Natural killer cell treated with Interleukin-12 subunit alpha and Interleukin-12 subunit beta and Interleukin-15 and Interleukin-18, amount 100 ng/mL, for 72 hours (primary cell): ENCODE data around the gene SEPTIN3. TPM values are rescaled to one million over a fixed set of nuclear protein-coding genes. Genes with fewer than 3 reads are reported as not detected.
"Not testable (repeated sequence)": the region's sequence is repeated elsewhere in the genome, so short reads cannot be mapped to it uniquely, and the experiment has no call there.

ENCODE experiments used
- ATAC-seq, 2 donors: fragments of 150-1000 bp; cut with Tn5 transposase in 1 of 2; sonication (Bioruptor Pico), chemical (Tn5 transposase) in 1 of 2; 2 replicates each; pipeline ENCODE4 v1.10.0; 2021
- DNase-seq: peaks from one replicate; pipeline ENCODE4 v3.0.0; 2022; ENCODE audit warnings: low spot score
- H3K27ac Mint-ChIP-seq, 2 donors: 1 replicate in 1 of 2; 2 replicates in 1 of 2; pipeline ENCODE4 v1.8.0; 2022; ENCODE audit warnings: mixed read lengths in 2 of 2, mild to moderate bottlenecking in 1 of 2, moderate library complexity in 1 of 2
- H3K27me3 Mint-ChIP-seq, 2 donors: 1 replicate in 1 of 2; 2 replicates in 1 of 2; pipeline ENCODE4 v1.8.0; 2022; ENCODE audit warnings: mixed read lengths in 2 of 2
- H3K36me3 Mint-ChIP-seq: one replicate; pipeline ENCODE4 v1.8.0; 2022; ENCODE audit warnings: mixed read lengths
- H3K4me1 Mint-ChIP-seq, 2 donors: 1 replicate in 1 of 2; 2 replicates in 1 of 2; pipeline ENCODE4 v1.8.0; 2022; ENCODE audit warnings: low read depth in 2 of 2, mixed read lengths in 2 of 2, mild to moderate bottlenecking in 1 of 2
- H3K4me3 Mint-ChIP-seq: one replicate; pipeline ENCODE4 v1.8.0; 2022; ENCODE audit warnings: mixed read lengths
- H3K9me3 Mint-ChIP-seq: 2 replicates; pipeline ENCODE4 v1.8.0; 2022; ENCODE audit warnings: mixed read lengths
- total RNA-seq, 2 donors: library from RNA; stranded (reverse); gene quantifications; one replicate each; pipeline ENCODE4 v1.2.3, GENCODE V29; 2022

SEPTIN3 gene
- total RNA-seq, 2 donors from 2014 or later, result 0.14 to 0.25 TPM

DNA sequence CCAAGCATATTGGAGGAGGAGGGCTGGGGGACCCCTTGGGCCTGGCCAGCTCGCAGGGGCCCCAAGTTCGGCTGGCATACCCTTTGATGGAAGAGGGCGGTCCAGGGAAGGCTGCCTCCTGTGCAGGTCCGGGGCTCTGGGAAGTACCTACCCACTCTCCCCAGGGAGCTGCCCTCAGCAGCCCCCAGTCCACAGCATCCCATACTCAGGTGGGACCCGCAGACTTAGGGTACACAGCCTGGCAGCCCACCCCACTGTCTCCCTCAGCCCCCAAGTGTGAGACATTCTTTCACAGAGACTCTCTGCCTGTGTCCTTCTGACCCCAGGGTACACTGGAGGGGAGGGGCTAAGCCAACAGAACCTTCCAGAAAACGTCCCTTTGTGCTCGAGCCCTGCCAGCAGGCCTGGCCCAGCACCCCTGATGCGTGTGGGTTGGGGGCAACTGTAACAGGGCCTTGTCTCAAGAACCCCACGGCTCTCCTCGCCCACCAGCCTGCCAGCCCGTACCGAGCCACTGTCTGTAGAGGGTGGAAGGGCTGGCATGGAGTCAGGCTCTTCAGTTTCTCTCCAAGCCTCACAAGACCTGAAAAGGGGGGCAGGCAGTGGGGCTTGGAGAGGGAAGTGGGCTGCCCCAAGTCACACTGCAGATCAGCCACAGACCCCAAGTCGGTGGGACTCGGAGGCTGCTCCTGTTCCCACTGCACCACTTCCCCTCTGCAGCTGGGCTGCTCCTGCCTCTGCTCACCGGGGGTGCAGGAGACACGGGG lies 35.6 kb upstream of the SEPTIN3 start:
- Mint-ChIP-seq H3K36me3 (no peaks in the 10 kb centered on the region), H3K9me3 (no peaks in the 10 kb centered on the region), H3K4me1 (peaks cover 0 to 2% of the 10 kb centered on the region in 2 donors), H3K4me3 (no peak overlapping the region), H3K27me3 (no peaks in the 10 kb centered on the region), H3K27ac (no peak overlapping the region)
- DNase-seq (no peak), ATAC-seq (peak in 1 of 2 donors; percentile 9)

DNA sequence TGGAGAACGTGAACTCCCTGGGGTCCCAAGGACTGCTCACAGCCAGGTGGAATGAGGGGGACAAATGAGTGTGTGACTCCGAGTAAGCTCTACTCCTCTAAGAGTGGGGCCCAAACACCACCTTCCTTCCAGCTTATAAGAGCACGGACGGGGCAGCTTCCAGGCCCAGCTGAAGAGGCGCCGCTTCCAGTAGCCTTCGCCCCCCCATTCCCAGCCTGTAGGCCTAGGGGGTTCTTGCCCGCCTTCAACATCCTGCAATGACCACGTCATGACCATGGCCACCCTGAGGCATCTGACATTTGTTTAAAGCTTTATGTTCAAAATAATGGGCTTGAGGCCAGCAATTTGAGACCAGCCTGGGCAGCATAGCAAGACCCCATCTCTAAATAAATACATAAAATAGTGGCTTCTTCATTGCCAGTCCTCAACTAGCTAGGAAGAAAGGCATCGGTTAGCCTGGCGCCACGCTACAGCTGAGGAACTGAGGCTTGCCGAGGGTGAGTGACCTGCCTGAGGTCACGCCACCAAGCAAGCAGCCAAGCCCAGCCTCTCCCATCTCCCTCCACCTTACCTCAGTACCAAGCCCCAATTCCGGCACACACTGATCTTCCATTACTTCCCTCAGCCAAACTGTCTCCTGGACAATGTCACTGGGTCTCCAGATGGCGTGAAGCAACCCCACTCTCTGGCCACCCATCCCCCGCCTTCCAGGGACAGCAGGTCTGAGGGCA lies 34.8 kb upstream of the SEPTIN3 start:
- no peak for ATAC-seq
- no peak overlapping the region for H3K4me3 Mint-ChIP-seq
- no peak for DNase-seq
- peaks cover 3 to 5% of the 10 kb centered on the region in 2 donors for H3K4me1 Mint-ChIP-seq
- no peaks in the 10 kb centered on the region for H3K36me3 Mint-ChIP-seq
- no peaks in the 10 kb centered on the region for H3K9me3 Mint-ChIP-seq
- no peak overlapping the region for H3K27ac Mint-ChIP-seq
- no peaks in the 10 kb centered on the region for H3K27me3 Mint-ChIP-seq

DNA sequence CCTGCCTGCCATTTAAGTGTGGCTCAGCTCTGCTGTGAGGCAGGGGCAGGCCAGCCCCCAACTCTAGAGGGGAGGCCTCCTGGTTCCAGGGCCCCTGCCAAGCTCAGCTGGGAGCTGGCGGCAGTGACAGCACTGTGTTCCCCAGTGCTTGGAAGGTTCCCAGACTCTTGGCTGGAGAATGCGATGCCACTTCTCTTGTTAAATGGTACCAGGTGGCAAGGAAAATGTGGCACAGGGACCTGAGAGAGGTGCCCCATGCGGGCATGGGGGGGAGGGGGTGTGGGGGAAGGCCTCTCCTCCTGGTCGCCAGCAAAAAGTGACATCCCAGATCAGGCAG lies 34.3 kb upstream of the SEPTIN3 start:
- peaks cover 8 to 10% of the 10 kb centered on the region in 2 donors for H3K4me1 Mint-ChIP-seq
- ATAC-seq (no peak), DNase-seq (no peak)
- H3K4me3 Mint-ChIP-seq, result no peak overlapping the region
- no peaks in the 10 kb centered on the region for H3K36me3 Mint-ChIP-seq
- no peaks in the 10 kb centered on the region for H3K27me3 Mint-ChIP-seq
- H3K27ac Mint-ChIP-seq, result no peak overlapping the region
- H3K9me3 Mint-ChIP-seq, result no peaks in the 10 kb centered on the region

DNA sequence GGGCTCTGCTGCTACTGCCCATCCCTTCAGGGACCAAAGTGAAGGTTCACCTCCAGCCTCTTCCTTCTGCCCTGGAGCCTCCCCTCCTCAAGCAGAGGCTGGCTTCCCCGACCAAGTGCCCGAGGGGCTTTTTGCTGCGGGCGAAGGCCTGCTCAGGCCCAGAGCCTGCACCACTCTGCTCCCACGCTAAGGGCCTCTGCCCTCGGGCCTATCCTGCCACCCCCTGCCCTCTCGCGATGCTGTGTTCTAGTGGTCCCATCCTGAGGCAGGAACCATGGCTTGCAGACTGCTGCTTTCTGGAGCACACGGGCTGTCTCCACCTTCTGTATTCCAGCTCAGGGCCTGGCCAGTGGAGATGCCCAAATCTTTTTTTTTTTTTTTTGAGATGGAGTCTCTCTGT lies 33.7 kb upstream of the SEPTIN3 start:
- H3K9me3 Mint-ChIP-seq, result no peaks in the 10 kb centered on the region
- H3K27me3 Mint-ChIP-seq, result no peaks in the 10 kb centered on the region
- DNase-seq, result no peak
- ATAC-seq, result no peak
- no peak overlapping the region for H3K4me3 Mint-ChIP-seq
- H3K36me3 Mint-ChIP-seq, result no peaks in the 10 kb centered on the region
- peaks cover 14% of the 10 kb centered on the region in 2 donors for H3K4me1 Mint-ChIP-seq
- H3K27ac Mint-ChIP-seq, result no peak overlapping the region

DNA sequence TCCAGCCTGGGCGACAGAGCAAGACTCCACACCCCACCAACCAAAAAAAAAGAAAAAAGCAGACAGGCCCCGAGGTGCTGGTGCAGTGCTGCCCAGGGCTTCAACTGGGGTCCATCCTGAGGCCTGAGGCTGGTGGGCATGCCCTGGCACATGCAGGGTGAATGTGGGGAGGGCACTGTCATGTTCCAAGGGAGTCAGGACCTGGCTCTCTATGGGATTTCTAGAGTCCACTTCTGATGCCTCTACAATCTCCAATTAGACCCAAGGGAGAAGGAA lies 32.4 kb upstream of the SEPTIN3 start:
- DNase-seq (no peak), ATAC-seq (no peak)
- Mint-ChIP-seq H3K4me1 (peaks cover 21 to 25% of the 10 kb centered on the region in 2 donors), H3K36me3 (no peaks in the 10 kb centered on the region), H3K9me3 (no peaks in the 10 kb centered on the region), H3K4me3 (no peak overlapping the region), H3K27me3 (no peaks in the 10 kb centered on the region), H3K27ac (no peak overlapping the region)

GRCh38 chr22:41939981-41940831 lies 29.0 kb upstream of the SEPTIN3 start:
- Mint-ChIP-seq H3K27me3 (no peaks in the 10 kb centered on the region), H3K36me3 (peaks cover 5% of the 10 kb centered on the region), H3K9me3 (no peaks in the 10 kb centered on the region), H3K27ac (peak overlapping the region; percentile 91 to 95), H3K4me3 (peak overlapping the region; percentile 73), H3K4me1 (peaks cover 21 to 34% of the 10 kb centered on the region in 2 donors)
- ATAC-seq, result peak; percentile 53 to 79
- no peak for DNase-seq

- Mint-ChIP-seq H3K4me1 (peaks cover 27 to 41% of the 10 kb centered on the region in 2 donors), H3K27ac (peak overlapping the region; percentile 91 to 95), H3K9me3 (no peaks in the 10 kb centered on the region), H3K27me3 (no peaks in the 10 kb centered on the region), H3K4me3 (peak overlapping the region; percentile 44), H3K36me3 (peaks cover 12% of the 10 kb centered on the region)
- DNase-seq (peak; percentile 80), ATAC-seq (peak; percentile 82 to 91)
Measured at GRCh38 chr22:41940832-41941765, 28.1 kb upstream of the SEPTIN3 start.

DNA sequence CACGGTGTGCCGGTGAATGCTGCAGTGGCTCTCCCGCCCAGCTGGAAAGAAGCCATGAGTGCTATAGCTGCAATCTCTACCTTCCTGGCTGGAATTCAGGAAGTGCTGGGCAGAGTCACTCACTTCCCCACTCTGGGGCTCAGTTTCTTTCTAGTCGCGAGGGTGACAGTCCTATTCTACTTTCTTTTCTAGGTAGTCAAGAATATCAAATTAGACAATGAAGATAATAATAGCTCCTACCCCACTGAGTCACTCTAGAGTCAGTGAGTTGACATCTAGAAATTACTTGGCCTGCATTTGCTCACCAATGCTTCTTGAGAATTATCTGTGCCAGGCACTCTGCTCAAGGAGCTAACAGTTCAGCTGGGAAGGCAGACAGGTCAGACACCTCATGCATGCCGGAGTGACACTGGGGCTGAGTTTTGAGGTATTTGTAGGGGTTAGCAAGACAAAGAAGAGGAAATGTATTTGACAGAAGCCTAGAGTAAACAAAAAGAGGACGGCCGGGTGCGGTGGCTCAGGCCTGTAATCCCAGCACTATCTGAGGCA lies 25.5 kb upstream of the SEPTIN3 start:
- Mint-ChIP-seq H3K9me3 (no peaks in the 10 kb centered on the region), H3K4me3 (peak overlapping the region; percentile 56), H3K27ac (no peak overlapping the region), H3K27me3 (no peaks in the 10 kb centered on the region), H3K36me3 (peaks cover 12% of the 10 kb centered on the region), H3K4me1 (peaks cover 30 to 47% of the 10 kb centered on the region in 2 donors)
- ATAC-seq (no peak), DNase-seq (no peak)

- H3K36me3 Mint-ChIP-seq, result peaks cover 12% of the 10 kb centered on the region
- peak; percentile 98 to 99 for ATAC-seq
Measured at GRCh38 chr22:41946629-41947423, 22.4 kb upstream of the SEPTIN3 start, which contains the start of gene CENPM. Gene CENPM, minus strand, starts transcription at chr22:41947152. Its CDS starts 76 bp downstream, at chr22:41947076.

DNA sequence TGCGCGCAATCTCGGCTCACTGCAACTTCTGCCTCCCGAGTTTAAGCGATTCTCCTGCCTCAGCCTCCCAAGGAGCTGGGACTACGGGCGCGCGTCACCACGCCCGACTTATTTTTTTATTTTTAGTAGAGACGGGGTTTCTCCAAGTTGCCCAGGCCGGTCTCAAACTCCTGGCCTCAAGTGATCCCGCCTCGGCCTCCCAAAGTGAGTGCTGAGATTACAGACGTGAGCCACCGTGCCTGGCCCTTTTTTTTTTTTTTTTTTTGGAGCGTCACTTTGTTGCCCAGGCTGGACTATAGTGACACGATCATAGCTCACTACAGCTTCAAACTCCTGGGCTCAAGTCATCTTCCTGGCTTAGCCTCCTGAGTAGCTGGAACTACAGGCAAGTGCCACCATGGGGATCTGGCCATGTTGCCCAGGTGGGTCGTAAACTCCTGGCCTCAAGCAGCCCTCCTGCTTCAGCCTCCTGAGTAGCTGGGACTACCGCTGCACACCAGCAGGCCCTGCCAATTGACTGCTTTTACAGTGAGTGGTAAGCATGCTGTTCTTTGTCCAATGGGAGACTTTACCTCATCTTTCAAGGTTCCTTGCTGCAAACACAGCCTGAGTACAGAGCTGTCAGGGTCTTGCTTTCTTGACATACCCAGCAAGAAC lies 21.7 kb upstream of the SEPTIN3 start:
- ATAC-seq, result no peak
- peak overlapping the region; percentile 82 to 87 for H3K27ac Mint-ChIP-seq

More at GRCh38 chr22:41946629-41947423, 22.4 kb upstream of the SEPTIN3 start, which contains the start of gene CENPM:
- no peaks in the 10 kb centered on the region for H3K27me3 Mint-ChIP-seq
- H3K27ac Mint-ChIP-seq, result peak within 1 kb of the TSS; percentile 82 to 87
- peak within 1 kb of the TSS; percentile 99 for H3K4me3 Mint-ChIP-seq
- H3K9me3 Mint-ChIP-seq, result no peaks in the 10 kb centered on the region
- H3K4me1 Mint-ChIP-seq, result peaks cover 10 to 22% of the 10 kb centered on the region in 2 donors
- peak; percentile 95 for DNase-seq

DNA sequence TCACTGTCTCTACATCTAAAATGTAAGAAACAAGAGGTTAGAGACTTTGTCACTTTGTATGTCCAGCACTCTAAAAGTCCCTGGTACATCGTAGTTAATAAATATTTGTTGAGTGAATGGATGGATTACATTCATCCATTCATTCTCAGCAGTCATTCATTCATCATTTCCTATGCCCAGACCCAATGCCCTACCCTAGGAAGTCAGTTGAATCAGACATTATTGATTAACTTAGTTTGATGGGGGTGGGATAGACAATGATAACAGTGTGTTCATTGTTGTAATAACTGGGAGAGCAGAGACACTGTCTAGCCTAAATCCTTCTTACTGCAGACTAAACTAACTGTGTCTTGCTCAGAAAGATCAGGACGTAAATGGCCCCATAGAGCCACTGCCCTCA lies 21.1 kb upstream of the SEPTIN3 start:
- peaks cover 12% of the 10 kb centered on the region for H3K36me3 Mint-ChIP-seq
- no peak for ATAC-seq

More for the DNA sequence above, 21.7 kb upstream of the SEPTIN3 start:
- Mint-ChIP-seq H3K27me3 (no peaks in the 10 kb centered on the region), H3K9me3 (no peaks in the 10 kb centered on the region), H3K4me3 (peak overlapping the region; percentile 99), H3K36me3 (peaks cover 12% of the 10 kb centered on the region), H3K4me1 (peaks cover 10 to 22% of the 10 kb centered on the region in 2 donors)
- no peak for DNase-seq

DNA sequence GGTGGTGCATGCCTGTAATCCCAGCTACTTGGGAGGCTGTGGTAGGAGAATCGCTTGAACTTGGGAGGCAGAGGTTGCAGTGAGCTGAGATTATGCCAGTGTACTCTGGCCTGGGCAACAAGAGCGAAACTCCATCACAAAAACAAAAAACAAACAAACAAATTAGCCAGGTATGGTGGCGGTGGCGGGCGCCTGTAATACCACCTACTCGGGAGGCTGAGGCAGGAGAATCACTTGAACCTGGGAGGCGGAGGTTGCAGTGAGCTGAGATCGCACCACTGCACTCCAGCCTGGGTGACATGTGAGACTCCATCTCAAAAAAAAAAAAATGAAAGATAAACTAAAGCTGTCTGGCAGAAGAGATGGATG lies 20.3 kb upstream of the SEPTIN3 start:
- H3K9me3 Mint-ChIP-seq, DNase-seq, ATAC-seq, H3K36me3 Mint-ChIP-seq, H3K27me3 Mint-ChIP-seq, H3K4me3 Mint-ChIP-seq: not testable (repeated sequence)
- Mint-ChIP-seq H3K4me1 (peaks cover 10 to 15% of the 10 kb centered on the region in 2 donors), H3K27ac (peak overlapping the region in 1 of 2 donors; percentile 42)

More for the DNA sequence above, 21.1 kb upstream of the SEPTIN3 start:
- H3K9me3 Mint-ChIP-seq, result no peaks in the 10 kb centered on the region
- H3K27ac Mint-ChIP-seq, result no peak overlapping the region
- no peaks in the 10 kb centered on the region for H3K27me3 Mint-ChIP-seq
- DNase-seq, result no peak
- peaks cover 10 to 22% of the 10 kb centered on the region in 2 donors for H3K4me1 Mint-ChIP-seq
- peak overlapping the region; percentile 99 for H3K4me3 Mint-ChIP-seq
